GM12874 (cell line): ENCODE results near the gene PKD1.

Experiments
- CTCF ChIP-seq: IDR thresholded peaks from 2 replicates; pipeline ENCODE4 v1.5.1; 2011; ENCODE audit warnings: low read depth, mild to moderate bottlenecking, control low read depth, low read length, moderate library complexity; ENCODE audit not compliant: insufficient read depth

The PKD1 gene

GRCh38 chr16:2044541-2044940, 91.2 kb downstream of the PKD1 start:
- no peak for TF ChIP-seq CTCF

- TF ChIP-seq CTCF: no peak
Measured at GRCh38 chr16:2043667-2044451, 91.8 kb downstream of the PKD1 start.

- TF ChIP-seq CTCF: no peak
Measured at GRCh38 chr16:2042986-2043666, 92.6 kb downstream of the PKD1 start.

- no peak for TF ChIP-seq CTCF
Measured at GRCh38 chr16:2042171-2042985, 93.3 kb downstream of the PKD1 start.

GRCh38 chr16:2040787-2041522, 94.7 kb downstream of the PKD1 start:
- TF ChIP-seq CTCF: no peak

- TF ChIP-seq CTCF: no peak
Measured at GRCh38 chr16:2040041-2040786, 95.5 kb downstream of the PKD1 start.
